Spleen (tissue), 11 donors: ENCODE data around the gene ATP10B. TPM values are rescaled to one million over a fixed set of nuclear protein-coding genes. Genes with fewer than 3 reads are reported as not detected.

Experiments
- DNase-seq: peaks from one replicate; pipeline ENCODE4 v3.0.0-alpha.2; 2020
- H3K27ac ChIP-seq, 8 donors: fragments of 200-600 bp; sonication (generic) in 7 of 8; 1 replicate in 4 of 8; 2 replicates in 4 of 8; pipeline versions ENCODE4 v1.5.0 to v1.8.0; 2016 to 2021; ENCODE audit warnings: inconsistent platforms in 4 of 8, mild to moderate bottlenecking in 4 of 8, moderate library complexity in 1 of 8
- H3K27me3 ChIP-seq, 7 donors: fragments of 200-600 bp; sonication (generic) in 6 of 7; replicated peaks in 1 of 7; 1 replicate in 4 of 7; 2 replicates in 3 of 7; pipeline versions ENCODE4 v1.5.0 to v1.8.0; 2016 to 2021; ENCODE audit warnings: inconsistent platforms in 3 of 7, mild to moderate bottlenecking in 1 of 7
- H3K36me3 ChIP-seq, 6 donors: fragments of 200-600 bp; sonication (generic) in 5 of 6; 1 replicate in 4 of 6; 2 replicates in 2 of 6; pipeline versions ENCODE4 v1.5.0 to v1.8.0; 2016 to 2021; ENCODE audit warnings: inconsistent platforms in 2 of 6
- H3K4me1 ChIP-seq, 6 donors: fragments of 200-600 bp; sonication (generic) in 5 of 6; 1 replicate in 3 of 6; 2 replicates in 3 of 6; pipeline versions ENCODE4 v1.5.0 to v1.8.0; 2016 to 2021; ENCODE audit warnings: inconsistent platforms in 3 of 6
- H3K4me3 ChIP-seq, 8 donors: fragments of 200-600 bp; sonication (generic) in 7 of 8; 1 replicate in 4 of 8; 2 replicates in 4 of 8; pipeline versions ENCODE4 v1.5.0 to v1.8.0; 2016 to 2021; ENCODE audit warnings: inconsistent platforms in 4 of 8, mild to moderate bottlenecking in 4 of 8, moderate library complexity in 2 of 8
- H3K9me3 ChIP-seq, 8 donors: fragments of 200-600 bp; sonication (generic) in 7 of 8; 1 replicate in 4 of 8; 2 replicates in 4 of 8; pipeline versions ENCODE4 v1.5.0 to v1.8.0; 2016 to 2021; ENCODE audit warnings: inconsistent platforms in 4 of 8
- CTCF ChIP-seq, 11 experiments: fragments of 200-600 bp in 7 of 11; fragments of 450-650 bp in 4 of 11; sonication (generic) in 4 of 11; IDR thresholded peaks in 8 of 11; conservative IDR thresholded peaks in 3 of 11; 1 replicate in 7 of 11; 2 replicates in 4 of 11; pipeline versions ENCODE4 v1.4.0 to v1.8.0; 2016 to 2021; ENCODE audit warnings: antibody characterized with exemption in 11 of 11, inconsistent platforms in 4 of 11, mild to moderate bottlenecking in 1 of 11
- POLR2A ChIP-seq, 3 donors: fragments of 450-650 bp; IDR thresholded peaks; one replicate each; pipeline ENCODE4 v1.5.1; 2017; ENCODE audit warnings: antibody characterized with exemption in 3 of 3, mild to moderate bottlenecking in 1 of 3
- POLR2AphosphoS5 ChIP-seq, 3 donors: sonication (generic); formaldehyde crosslinking; IDR thresholded peaks; one replicate each; pipeline ENCODE4 v1.5.1; 2017; ENCODE audit warnings: antibody characterized with exemption in 3 of 3
- WGBS, 5 donors: extraction: QIAGEN DNeasy Blood & Tissue Kit in 3 of 5; methylation state at CpG; one replicate each; pipeline versions ENCODE4 v1.1.5 to v1.1.7; 2013 to 2018; 5-methylcytosine and 5-hydroxymethylcytosine counted together
- intact Hi-C: fragments of 100-400 bp; cut with DNase I; formaldehyde crosslinking; loops from one replicate; pipeline ENCODE4 v1.15.0; 2023; ENCODE audit warnings: low total_unique reads
- polyA plus RNA-seq, 3 donors: library from polyadenylated mRNA; stranded (reverse); fragments of 200-250 nt; gene quantifications; one replicate each; pipeline ENCODE4 v1.2.1, GENCODE V29; 2013
- total RNA-seq, 7 donors: library from RNA; depleted of rRNA in 3 of 7; stranded (reverse); fragments of >200 nt in 3 of 7; fragmentation: NEBNext Ultra II Directional in 4 of 7; extraction: Animal tissue kit (Norgen Biotek cat#: 25700) in 4 of 7; gene quantifications; one replicate each; pipeline versions ENCODE4 v1.1.0 to v1.2.1, GENCODE V29; 2016 to 2021
- donor health status: healthy with polysubstance abuse.
- donor health status: DM: no; HTN: no; CAD: no; lungs with moderate emphysema.
- donor health status: DM: no; HTN: no; CAD: no.
- donor health status: Bipolar disorder and iron deficiency.
- donor health status: healthy.
- donor health status: DM: no; HTN: no; CAD: no.
- donor health status: DM: yes; HTN: yes; CAD: no.

Gene ATP10B
- total and polyA plus RNA-seq, 10 donors: 0.06 TPM; not detected in 9

GRCh38 chr5:160672521-160672920, 179.5 kb downstream of the ATP10B start:
- Histone ChIP-seq H3K27me3 (peaks cover 0 to 7% (median 0%) of the 10 kb centered on the region in 7 donors), H3K4me1 (no peaks in the 10 kb centered on the region), H3K4me3 (no peak overlapping the region), H3K9me3 (no peaks in the 10 kb centered on the region), H3K27ac (no peak overlapping the region), H3K36me3 (no peaks in the 10 kb centered on the region)
- 0 to 86% (median 38%) methylated on average over 2 of the region's 2 CpGs for WGBS, 5 donors
- TF ChIP-seq POLR2AphosphoS5 (IDR thresholded peaks at IDR 0.05) (no peak), CTCF (IDR thresholded peaks at IDR 0.05 in 8 of 11, conservative IDR thresholded peaks at IDR 0.05 in 3 of 11) (no peak), POLR2A (IDR thresholded peaks at IDR 0.05) (no peak)
- no peak for DNase-seq
- intact Hi-C loops: no loop called here

GRCh38 chr5:160668356-160668755, 183.7 kb downstream of the ATP10B start:
- no peaks in the 10 kb centered on the region for H3K9me3 ChIP-seq
- DNase-seq: no peak
- TF ChIP-seq POLR2A (IDR thresholded peaks at IDR 0.05): no peak
- no peaks in the 10 kb centered on the region for H3K4me1 ChIP-seq
- intact Hi-C loops: no loop called here
- WGBS, 5 donors: 81 to 93% (median 89%) methylated on average over 2 of the region's 2 CpGs
- no peak overlapping the region for H3K27ac ChIP-seq
- H3K4me3 ChIP-seq: no peak overlapping the region
- H3K36me3 ChIP-seq: no peaks in the 10 kb centered on the region
- H3K27me3 ChIP-seq: no peaks in the 10 kb centered on the region

- WGBS, 5 donors: 64 to 79% (median 74%) methylated on average over 5 of the region's 5 CpGs
- intact Hi-C loops: no loop called here
- no peaks in the 10 kb centered on the region for H3K27me3 ChIP-seq
- TF ChIP-seq POLR2AphosphoS5 (IDR thresholded peaks at IDR 0.05) (no peak), POLR2A (IDR thresholded peaks at IDR 0.05) (no peak), CTCF (IDR thresholded peaks at IDR 0.05 in 8 of 11, conservative IDR thresholded peaks at IDR 0.05 in 3 of 11) (no peak)
- no peak overlapping the region for H3K4me3 ChIP-seq
- no peaks in the 10 kb centered on the region for H3K9me3 ChIP-seq
- no peaks in the 10 kb centered on the region for H3K4me1 ChIP-seq
- no peaks in the 10 kb centered on the region for H3K36me3 ChIP-seq
- H3K27ac ChIP-seq: no peak overlapping the region
- no peak for DNase-seq
These were observed 184.9 kb downstream of the ATP10B start for GRCh38 chr5:160667160-160667559.

- H3K27ac ChIP-seq: no peak overlapping the region
- WGBS, 5 donors: 55 to 70% (median 64%) methylated on average over 3 of the region's 3 CpGs
- H3K4me1 ChIP-seq: no peaks in the 10 kb centered on the region
- H3K9me3 ChIP-seq: no peaks in the 10 kb centered on the region
- no peaks in the 10 kb centered on the region for H3K36me3 ChIP-seq
- no peak for DNase-seq
- TF ChIP-seq POLR2A (IDR thresholded peaks at IDR 0.05) (no peak), CTCF (IDR thresholded peaks at IDR 0.05 in 8 of 11, conservative IDR thresholded peaks at IDR 0.05 in 3 of 11) (no peak), POLR2AphosphoS5 (IDR thresholded peaks at IDR 0.05) (no peak)
- H3K27me3 ChIP-seq: no peaks in the 10 kb centered on the region
- no peak overlapping the region for H3K4me3 ChIP-seq
- intact Hi-C loops: no loop called here
These were observed 186.6 kb downstream of the ATP10B start for GRCh38 chr5:160665460-160665859.

GRCh38 chr5:160660132-160660531, 191.9 kb downstream of the ATP10B start:
- H3K4me1 ChIP-seq: no peaks in the 10 kb centered on the region
- peaks cover 0 to 20% (median 0%) of the 10 kb centered on the region in 7 donors for H3K27me3 ChIP-seq
- WGBS, 5 donors: 16 to 54% (median 30%) methylated on average over 1 of the region's 1 CpG
- intact Hi-C loops: no loop called here
- H3K9me3 ChIP-seq: no peaks in the 10 kb centered on the region
- DNase-seq: no peak
- H3K36me3 ChIP-seq: no peaks in the 10 kb centered on the region
- no peak overlapping the region for H3K27ac ChIP-seq
- no peak overlapping the region for H3K4me3 ChIP-seq
- no peak for TF ChIP-seq POLR2A (IDR thresholded peaks at IDR 0.05)
- no peak for TF ChIP-seq POLR2AphosphoS5 (IDR thresholded peaks at IDR 0.05)
- no peak for TF ChIP-seq CTCF (IDR thresholded peaks at IDR 0.05 in 8 of 11, conservative IDR thresholded peaks at IDR 0.05 in 3 of 11)
